HUDEP-2 (cell line): ENCODE results near the gene ATG2B.
A peak's percentile ranks its signal among the peaks of the same experiment; 100 is the strongest.

Source experiments
- DNase-seq, 76 experiments: peaks; one replicate each; lab custom pipeline; 2025; ENCODE audit not compliant: unreplicated experiment in 76 of 76; lab: John Stamatoyannopoulos, UW

ATG2B gene, protein sequence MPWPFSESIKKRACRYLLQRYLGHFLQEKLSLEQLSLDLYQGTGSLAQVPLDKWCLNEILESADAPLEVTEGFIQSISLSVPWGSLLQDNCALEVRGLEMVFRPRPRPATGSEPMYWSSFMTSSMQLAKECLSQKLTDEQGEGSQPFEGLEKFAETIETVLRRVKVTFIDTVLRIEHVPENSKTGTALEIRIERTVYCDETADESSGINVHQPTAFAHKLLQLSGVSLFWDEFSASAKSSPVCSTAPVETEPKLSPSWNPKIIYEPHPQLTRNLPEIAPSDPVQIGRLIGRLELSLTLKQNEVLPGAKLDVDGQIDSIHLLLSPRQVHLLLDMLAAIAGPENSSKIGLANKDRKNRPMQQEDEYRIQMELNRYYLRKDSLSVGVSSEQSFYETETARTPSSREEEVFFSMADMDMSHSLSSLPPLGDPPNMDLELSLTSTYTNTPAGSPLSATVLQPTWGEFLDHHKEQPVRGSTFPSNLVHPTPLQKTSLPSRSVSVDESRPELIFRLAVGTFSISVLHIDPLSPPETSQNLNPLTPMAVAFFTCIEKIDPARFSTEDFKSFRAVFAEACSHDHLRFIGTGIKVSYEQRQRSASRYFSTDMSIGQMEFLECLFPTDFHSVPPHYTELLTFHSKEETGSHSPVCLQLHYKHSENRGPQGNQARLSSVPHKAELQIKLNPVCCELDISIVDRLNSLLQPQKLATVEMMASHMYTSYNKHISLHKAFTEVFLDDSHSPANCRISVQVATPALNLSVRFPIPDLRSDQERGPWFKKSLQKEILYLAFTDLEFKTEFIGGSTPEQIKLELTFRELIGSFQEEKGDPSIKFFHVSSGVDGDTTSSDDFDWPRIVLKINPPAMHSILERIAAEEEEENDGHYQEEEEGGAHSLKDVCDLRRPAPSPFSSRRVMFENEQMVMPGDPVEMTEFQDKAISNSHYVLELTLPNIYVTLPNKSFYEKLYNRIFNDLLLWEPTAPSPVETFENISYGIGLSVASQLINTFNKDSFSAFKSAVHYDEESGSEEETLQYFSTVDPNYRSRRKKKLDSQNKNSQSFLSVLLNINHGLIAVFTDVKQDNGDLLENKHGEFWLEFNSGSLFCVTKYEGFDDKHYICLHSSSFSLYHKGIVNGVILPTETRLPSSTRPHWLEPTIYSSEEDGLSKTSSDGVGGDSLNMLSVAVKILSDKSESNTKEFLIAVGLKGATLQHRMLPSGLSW (N-terminal part only)

GRCh38 chr14:96362965-96363750, at the start of gene ATG2B, which contains the start of gene GSKIP:
Gene ATG2B, minus strand, starts transcription at chr14:96363341. Its CDS starts 365 bp downstream, at chr14:96362976.
Gene GSKIP, plus strand, starts transcription at chr14:96363526. Its CDS starts 18,722 bp downstream, at chr14:96382248.
- peak; percentile 17 to 96 (median 88) for DNase-seq

GRCh38 chr14:96410119-96410518, 47.0 kb upstream of the ATG2B start:
- DNase-seq: no peak

- peak in 1 of 76 experiments; percentile 1 for DNase-seq
Measured at GRCh38 chr14:96409701-96410100, 46.6 kb upstream of the ATG2B start.

DNA sequence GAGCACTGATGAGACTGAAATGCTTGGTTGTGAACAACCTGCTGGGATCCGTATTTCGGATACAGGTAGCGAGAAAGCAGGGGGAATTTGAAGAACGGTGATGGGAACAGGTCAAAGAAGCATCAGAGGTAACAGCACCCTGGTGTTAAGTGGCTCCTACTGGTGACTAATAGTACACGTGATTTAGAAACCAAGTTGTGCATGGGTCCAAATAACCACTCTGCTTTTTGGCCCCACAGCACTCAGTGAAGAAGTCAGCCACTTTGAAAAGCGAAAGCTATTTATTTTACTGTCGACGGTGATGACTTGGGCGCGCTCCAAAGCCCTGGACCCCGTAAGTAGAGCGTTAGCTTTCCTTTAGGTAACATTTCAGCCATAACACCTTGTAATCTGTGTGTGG, 45.5 kb upstream of the ATG2B start:
- peak in 1 of 76 experiments; percentile 15 for DNase-seq

DNA sequence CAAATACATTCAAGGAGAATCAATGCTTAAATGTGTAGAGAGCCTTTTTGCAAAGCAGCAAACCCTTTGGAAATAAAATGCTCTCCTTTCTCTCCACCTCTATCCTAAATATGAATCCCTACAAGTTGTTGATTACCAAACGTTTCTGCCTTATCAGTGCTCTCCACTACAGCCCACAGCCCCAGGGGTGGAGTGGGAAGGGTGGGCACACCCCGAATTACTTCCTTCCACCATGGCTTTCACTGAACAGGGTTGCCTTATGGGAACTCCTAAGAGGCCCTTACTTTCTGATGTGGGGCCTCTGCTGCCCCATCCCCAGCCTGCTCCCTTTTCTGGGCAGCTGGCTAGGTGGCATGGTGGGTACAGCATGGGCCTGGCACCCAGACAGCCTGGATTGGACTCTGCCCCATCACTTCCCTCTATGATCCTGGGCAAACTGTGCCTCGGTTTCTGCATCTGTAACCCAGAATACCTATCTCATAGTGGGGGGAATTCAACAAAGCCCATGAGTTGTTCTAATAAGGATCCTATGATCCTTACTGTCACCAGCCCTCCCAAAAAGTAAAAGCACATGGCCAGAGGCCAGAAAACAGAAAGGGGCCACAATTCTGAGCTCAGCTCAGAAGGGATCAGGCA, 44.9 kb upstream of the ATG2B start:
- peak in 59 of 76 experiments; percentile 6 to 76 (median 35) for DNase-seq

DNA sequence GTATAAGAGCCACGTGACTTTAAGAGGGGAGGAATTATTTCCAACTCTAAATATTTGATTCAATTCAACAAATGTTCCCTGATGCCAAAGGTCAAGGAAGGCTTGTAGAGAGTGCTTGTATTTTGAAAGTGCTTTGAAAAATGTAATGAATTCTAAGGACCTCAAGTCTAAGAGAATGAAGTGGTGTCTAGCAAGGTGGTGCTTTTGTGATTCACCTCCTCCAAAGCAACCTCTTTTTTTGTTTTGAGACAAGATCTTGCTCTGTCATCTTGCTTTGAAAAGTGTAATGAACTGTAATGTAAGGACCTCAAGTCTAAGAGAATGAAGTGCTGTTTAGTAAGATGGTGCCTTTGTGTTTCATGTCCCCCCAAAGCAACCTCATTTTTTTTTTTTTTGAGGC, 42.5 kb upstream of the ATG2B start:
- peak in 3 of 76 experiments; percentile 10 to 18 (median 13) for DNase-seq

- DNase-seq: no peak
Measured at GRCh38 chr14:96403409-96403808, 40.3 kb upstream of the ATG2B start.

DNA sequence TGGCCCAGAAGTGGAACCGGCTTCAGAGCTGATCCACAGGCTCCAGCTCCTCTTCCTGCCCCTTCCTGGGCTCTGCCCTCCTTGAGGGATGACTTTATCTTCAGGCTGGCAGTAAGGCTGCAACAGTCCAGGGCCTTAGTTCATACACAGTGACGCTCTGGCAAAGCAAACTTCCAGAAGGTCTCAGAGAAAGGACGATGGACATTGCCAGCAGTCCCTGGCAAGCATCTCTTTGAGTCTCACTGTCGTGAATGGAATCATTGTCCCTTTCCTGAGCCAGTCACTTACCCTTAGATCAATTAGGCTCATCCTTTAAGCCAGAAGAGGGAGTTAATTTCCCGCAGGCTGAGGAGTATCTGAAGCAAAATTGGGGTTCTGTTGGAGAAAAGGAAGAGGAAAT, 37.4 kb upstream of the ATG2B start:
- DNase-seq: no peak

GRCh38 chr14:96399405-96399804, 36.3 kb upstream of the ATG2B start:
- DNase-seq: no peak

- DNase-seq: no peak
Measured at GRCh38 chr14:96398921-96399320, 35.8 kb upstream of the ATG2B start.

DNA sequence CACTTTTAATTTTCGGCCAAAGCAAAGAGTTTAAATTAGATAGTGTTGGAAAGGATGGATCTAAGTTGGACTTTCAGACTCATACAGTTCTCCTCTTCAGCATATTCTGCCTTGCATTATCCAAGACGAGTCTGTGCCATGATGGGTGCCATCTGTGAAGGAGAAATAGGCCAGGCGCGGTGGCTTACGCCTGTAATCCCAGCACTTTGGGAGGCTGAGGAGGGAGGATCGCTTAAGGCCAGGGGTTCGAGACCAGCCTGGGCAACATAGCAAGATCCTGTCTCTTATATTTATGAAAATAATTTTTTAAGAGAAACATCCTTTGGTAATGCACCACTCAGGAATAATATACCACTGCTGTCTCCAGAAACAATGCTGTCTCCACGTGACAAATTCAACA, 35.3 kb upstream of the ATG2B start:
- DNase-seq: no peak

DNA sequence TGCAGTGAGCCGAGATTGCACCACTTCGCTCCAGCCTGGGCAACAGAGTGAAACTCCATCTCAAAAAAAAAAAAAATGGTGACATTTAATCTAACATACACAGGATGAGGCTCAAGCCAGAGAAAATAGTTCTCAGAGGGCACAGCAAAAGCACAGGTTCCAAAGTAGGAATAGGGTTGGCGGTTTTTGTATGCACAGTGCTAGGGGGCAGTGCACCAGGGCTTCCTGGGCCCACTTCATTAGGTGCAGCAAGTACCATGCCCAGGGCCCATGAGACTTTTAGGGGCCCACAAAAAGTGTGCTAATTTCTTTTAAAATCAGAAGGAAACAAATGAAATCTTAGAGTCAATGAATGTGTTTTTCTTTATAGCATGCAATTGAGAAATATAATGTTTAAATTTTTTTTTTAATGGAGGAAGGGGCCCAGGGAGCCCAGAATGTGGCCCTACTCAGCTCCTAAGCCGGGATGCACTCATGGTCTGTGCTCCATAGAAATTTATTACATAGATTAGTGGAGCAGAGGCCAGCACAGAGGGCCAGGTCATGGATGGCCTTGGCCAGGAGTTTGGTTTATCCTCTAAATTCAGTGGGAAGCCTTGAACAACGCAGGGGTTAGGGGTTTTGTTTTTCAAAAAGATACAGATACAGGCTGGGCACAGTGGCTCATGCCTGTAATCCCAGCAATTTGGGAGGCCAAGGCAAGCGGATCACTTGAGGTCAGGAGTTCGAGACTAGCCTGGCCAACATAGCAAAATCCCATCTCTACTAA, 31.1 kb upstream of the ATG2B start:
- DNase-seq: no peak

GRCh38 chr14:96393071-96393691, 30.0 kb upstream of the ATG2B start:
- no peak for DNase-seq

- DNase-seq: peak; percentile 33 to 99 (median 97)
Measured at GRCh38 chr14:96391293-96392118, 28.4 kb upstream of the ATG2B start.

DNA sequence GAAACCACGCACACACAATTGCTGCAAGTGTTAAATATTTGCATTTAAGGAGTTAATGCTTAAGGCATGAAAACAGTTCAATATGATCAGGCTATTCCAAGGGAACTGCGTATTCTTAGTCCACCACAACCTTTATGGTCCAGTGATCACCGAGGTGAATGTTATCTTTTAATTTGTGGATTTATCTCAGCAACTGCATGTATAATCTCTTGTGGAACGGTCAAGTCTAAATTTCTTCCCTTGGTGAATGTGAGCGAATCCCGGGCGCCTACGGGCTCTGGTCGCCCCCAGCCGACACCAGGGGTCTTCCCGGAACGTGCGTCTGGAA, 27.8 kb upstream of the ATG2B start:
- no peak for DNase-seq

- DNase-seq: no peak
Measured at GRCh38 chr14:96385385-96385784, 22.2 kb upstream of the ATG2B start.

GRCh38 chr14:96384740-96385139, 21.6 kb upstream of the ATG2B start:
- no peak for DNase-seq

DNA sequence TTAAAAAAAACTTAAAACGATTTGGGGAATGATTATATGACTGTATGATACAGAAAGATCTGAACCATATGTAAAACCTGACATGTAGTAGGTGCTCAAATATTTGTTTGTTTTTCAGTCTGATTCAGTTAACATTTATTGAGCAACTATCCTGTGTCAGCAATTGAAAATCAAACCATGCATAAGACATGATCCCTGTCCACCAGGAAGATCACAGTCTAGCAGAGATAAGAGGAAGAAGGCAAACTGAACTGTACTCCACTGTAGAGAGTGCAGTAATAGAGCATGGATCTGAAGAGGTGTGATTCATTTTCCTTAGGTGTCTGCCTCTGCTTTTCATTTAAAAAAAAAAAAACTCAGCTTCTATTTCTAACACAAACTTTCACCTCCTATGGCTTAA, 20.9 kb upstream of the ATG2B start:
- DNase-seq: no peak
